HepG2 (cell line): Measurements from ENCODE around the gene OAT. TPM values are rescaled to one million over a fixed set of nuclear protein-coding genes. Genes with fewer than 3 reads are reported as not detected.

Experiments used
- ADNP ChIP-seq: sonication (generic); formaldehyde crosslinking; IDR thresholded peaks from 2 replicates; pipeline ENCODE4 v1.4.0; 2020; ENCODE audit warnings: missing genetic modification reagents
- AHR ChIP-seq: IDR thresholded peaks from 2 replicates; pipeline ENCODE4 v1.6.1; 2018; ENCODE audit warnings: missing genetic modification reagents, missing compliant biosample characterization
- CBX5 ChIP-seq: sonication (generic); formaldehyde crosslinking; IDR thresholded peaks from 2 replicates; pipeline ENCODE4 v1.4.0; 2020; ENCODE audit warnings: missing genetic modification reagents, borderline replicate concordance
- EHMT2 ChIP-seq: fragments of 200-600 bp; sonication (generic); IDR thresholded peaks from 2 replicates; pipeline ENCODE4 v1.7.0; 2017; ENCODE audit warnings: antibody characterized with exemption, low read depth, low read length, borderline replicate concordance
- ELF1 ChIP-seq: sonication (generic); formaldehyde crosslinking; IDR thresholded peaks from 2 replicates; pipeline ENCODE4 v1.4.0; 2020; ENCODE audit warnings: missing genetic modification reagents
- GATA4 ChIP-seq: sonication (generic); IDR thresholded peaks from 2 replicates; pipeline ENCODE4 v1.6.1; 2016; ENCODE audit warnings: antibody characterized with exemption, low read depth, borderline replicate concordance
- KLF15 ChIP-seq: sonication (generic); formaldehyde crosslinking; IDR thresholded peaks from 2 replicates; pipeline ENCODE4 v1.8.1; 2023; ENCODE audit warnings: borderline replicate concordance, mild to moderate bottlenecking, inconsistent platforms, missing genetic modification reagents, mixed read lengths
- MTERF4 ChIP-seq: sonication (generic); formaldehyde crosslinking; IDR thresholded peaks from 2 replicates; pipeline ENCODE4 v1.8.0; 2023; ENCODE audit warnings: mild to moderate bottlenecking, missing genetic modification reagents
- PHF21A ChIP-seq: sonication (generic); formaldehyde crosslinking; IDR thresholded peaks from 2 replicates; pipeline ENCODE4 v1.5.0; 2020; ENCODE audit warnings: mild to moderate bottlenecking, missing genetic modification reagents
- SNAI1 ChIP-seq: sonication (generic); formaldehyde crosslinking; IDR thresholded peaks from 2 replicates; pipeline ENCODE4 v1.5.0; 2020; ENCODE audit warnings: mild to moderate bottlenecking, missing genetic modification reagents, borderline replicate concordance
- SOX6 ChIP-seq, 2 experiments: fragments of 450-650 bp in 1 of 2; sonication (generic) in 1 of 2; formaldehyde crosslinking in 1 of 2; IDR thresholded peaks; 2 replicates each; pipeline versions ENCODE4 v1.4.0 to v1.6.1; 2017 to 2020; ENCODE audit warnings: antibody characterized with exemption in 1 of 2, mild to moderate bottlenecking in 1 of 2, missing genetic modification reagents in 1 of 2
- SRY ChIP-seq: sonication (generic); formaldehyde crosslinking; IDR thresholded peaks from 2 replicates; pipeline ENCODE4 v1.8.0; 2022; ENCODE audit warnings: mild to moderate bottlenecking, missing genetic modification reagents
- SSRP1 ChIP-seq: IDR thresholded peaks from 2 replicates; pipeline ENCODE4 v1.6.1; 2016; ENCODE audit warnings: control low read depth
- TRIM24 ChIP-seq: sonication (generic); formaldehyde crosslinking; IDR thresholded peaks from 2 replicates; pipeline ENCODE4 v1.8.0; 2022; ENCODE audit warnings: mild to moderate bottlenecking, missing genetic modification reagents
- ZBTB37 ChIP-seq: sonication (generic); formaldehyde crosslinking; IDR thresholded peaks from 2 replicates; pipeline ENCODE4 v1.4.0; 2020; ENCODE audit warnings: mild to moderate bottlenecking, missing genetic modification reagents
- ZBTB38 ChIP-seq: sonication (generic); formaldehyde crosslinking; IDR thresholded peaks from 2 replicates; pipeline ENCODE4 v1.5.1; 2020; ENCODE audit warnings: mild to moderate bottlenecking, missing genetic modification reagents
- ZKSCAN1 ChIP-seq: fragments of 150-350 bp; IDR thresholded peaks from 2 replicates; pipeline ENCODE4 v1.6.1; 2014; ENCODE audit warnings: low read length
- ZNF10 ChIP-seq: sonication (generic); formaldehyde crosslinking; IDR thresholded peaks from 2 replicates; pipeline ENCODE4 v1.4.0; 2020; ENCODE audit warnings: mild to moderate bottlenecking, low read depth, missing genetic modification reagents, borderline replicate concordance
- ZNF24 ChIP-seq: fragments of 450-650 bp; IDR thresholded peaks from 2 replicates; pipeline ENCODE4 v1.6.1; 2017; ENCODE audit warnings: antibody characterized with exemption, mild to moderate bottlenecking
- ZNF547 ChIP-seq: sonication (generic); formaldehyde crosslinking; IDR thresholded peaks from 2 replicates; pipeline ENCODE4 v1.5.1; 2020; ENCODE audit warnings: mild to moderate bottlenecking, missing genetic modification reagents
- ZNF567 ChIP-seq: sonication (generic); formaldehyde crosslinking; IDR thresholded peaks from 2 replicates; pipeline ENCODE4 v1.8.1; 2023; ENCODE audit warnings: mild to moderate bottlenecking, missing genetic modification reagents, borderline replicate concordance
- ZNF570 ChIP-seq: sonication (generic); formaldehyde crosslinking; IDR thresholded peaks from 2 replicates; pipeline ENCODE4 v1.4.0; 2020; ENCODE audit warnings: mild to moderate bottlenecking, missing genetic modification reagents, borderline replicate concordance
- ZNF619 ChIP-seq: sonication (generic); formaldehyde crosslinking; IDR thresholded peaks from 2 replicates; pipeline ENCODE4 v1.4.0; 2020; ENCODE audit warnings: mild to moderate bottlenecking, missing genetic modification reagents
- ZNF670 ChIP-seq: sonication (generic); formaldehyde crosslinking; IDR thresholded peaks from 2 replicates; pipeline ENCODE4 v1.8.0; 2022; ENCODE audit warnings: mild to moderate bottlenecking, missing genetic modification reagents, borderline replicate concordance
- ZNF816 ChIP-seq: sonication (generic); formaldehyde crosslinking; IDR thresholded peaks from 2 replicates; pipeline ENCODE4 v1.8.0; 2022; ENCODE audit warnings: missing genetic modification reagents, mild to moderate bottlenecking, borderline replicate concordance
- polyA plus RNA-seq, 8 experiments: library from polyadenylated mRNA; depleted of rRNA in 3 of 8; stranded (reverse) in 7 of 8; unstranded in 1 of 8; fragments of >200 nt; fragmentation: Illumina TruSeq in 4 of 8; extraction: Trizol in 4 of 8; gene quantifications; 2 replicates each; pipeline versions ENCODE4 v1.2.1 to v1.2.3, GENCODE V29; 2011 to 2016; ENCODE audit warnings: low read depth in 4 of 8, missing spikeins in 1 of 8, mixed read lengths in 1 of 8; ENCODE audit not compliant: insufficient read depth in 1 of 8
- total RNA-seq, 5 experiments: library from RNA; depleted of rRNA; stranded (reverse); fragments of >200 nt; fragmentation: Illumina TruSeq; extraction: Trizol; gene quantifications; 2 replicates each; pipeline ENCODE4 v1.2.3, GENCODE V29; 2016; ENCODE audit warnings: low read depth in 1 of 5
- TF ChIP-seq, protein P1 (sequence below): IDR thresholded peaks from 2 replicates; pipeline ENCODE4 v1.6.1; 2016; ENCODE audit warnings: low read depth
- TF ChIP-seq, protein P2 (sequence below): IDR thresholded peaks from 2 replicates; pipeline ENCODE4 v1.6.1; 2016

OAT gene
- total and polyA plus RNA-seq, 2 of the 13 experiments (the other 11 are each of a cell fraction or from before 2014, with no cell fraction given) = 87.8 to 96.7 TPM

DNA sequence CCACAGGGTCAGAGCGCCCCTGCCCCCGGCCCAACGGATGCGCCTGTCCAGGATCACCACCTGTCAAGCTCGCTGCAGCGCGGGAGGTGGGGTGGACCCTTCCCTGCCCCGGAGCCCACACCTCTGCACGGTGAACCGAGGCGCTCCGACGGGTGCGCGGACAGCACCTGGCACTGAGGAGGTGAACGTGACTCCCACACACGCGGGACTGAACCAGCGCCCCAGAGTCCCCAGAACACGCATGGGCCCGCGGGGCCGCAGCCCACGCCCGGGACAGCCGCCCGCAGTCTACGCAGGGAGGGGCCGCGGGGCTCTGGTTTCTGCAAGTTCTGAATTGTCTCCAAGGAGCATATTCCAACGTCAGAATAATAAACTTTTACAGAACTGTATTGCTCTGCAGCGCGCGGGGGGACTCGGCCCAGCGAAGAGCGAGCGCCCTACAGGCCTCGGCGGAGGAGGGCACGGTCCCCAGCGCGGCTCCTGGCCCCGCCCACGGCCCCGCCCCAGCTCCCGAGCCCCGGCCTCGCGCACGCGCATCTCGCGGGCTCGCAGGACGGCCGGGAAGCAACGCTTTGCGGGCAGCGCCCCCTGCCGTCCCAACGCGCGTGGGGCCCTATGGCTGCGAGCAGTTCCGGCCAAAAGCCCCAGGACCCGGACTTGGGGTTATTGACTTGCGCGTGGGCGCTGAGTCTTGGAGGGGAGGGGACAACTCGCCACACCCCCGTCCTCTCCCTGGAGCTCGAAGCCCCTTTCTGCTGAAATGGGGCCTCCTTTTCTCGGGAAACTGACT lies 29.7 kb downstream of the OAT start (continued):
- TF ChIP-seq, protein P1, sequence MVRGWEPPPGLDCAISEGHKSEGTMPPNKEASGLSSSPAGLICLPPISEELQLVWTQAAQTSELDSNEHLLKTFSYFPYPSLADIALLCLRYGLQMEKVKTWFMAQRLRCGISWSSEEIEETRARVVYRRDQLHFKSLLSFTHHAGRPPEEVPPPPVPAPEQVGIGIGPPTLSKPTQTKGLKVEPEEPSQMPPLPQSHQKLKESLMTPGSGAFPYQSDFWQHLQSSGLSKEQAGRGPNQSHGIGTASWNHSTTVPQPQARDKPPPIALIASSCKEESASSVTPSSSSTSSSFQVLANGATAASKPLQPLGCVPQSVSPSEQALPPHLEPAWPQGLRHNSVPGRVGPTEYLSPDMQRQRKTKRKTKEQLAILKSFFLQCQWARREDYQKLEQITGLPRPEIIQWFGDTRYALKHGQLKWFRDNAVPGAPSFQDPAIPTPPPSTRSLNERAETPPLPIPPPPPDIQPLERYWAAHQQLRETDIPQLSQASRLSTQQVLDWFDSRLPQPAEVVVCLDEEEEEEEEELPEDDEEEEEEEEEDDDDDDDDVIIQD (CRISPR knock-in tag) = no peak
- TF ChIP-seq TRIM24 (CRISPR knock-in tag) (no peak), GATA4 (no peak), ZNF24 (no peak), SOX6 (IDR thresholded peaks at IDR 0.05) (no peak), SOX6 (CRISPR knock-in tag; IDR thresholded peaks at IDR 0.05) (peak; percentile 19; the same call in 1 of the 2 replicates), ZNF10 (CRISPR knock-in tag) (no peak), ADNP (no peak), ELF1 (CRISPR knock-in tag) (0 out of 2 replicates have a peak, but pooled peaks have one; percentile 11), EHMT2 (no peak), ZBTB38 (no peak), ZNF670 (CRISPR knock-in tag) (no peak), CBX5 (no peak), ZNF567 (CRISPR knock-in tag) (0 out of 2 replicates have a peak, but pooled peaks have one; percentile 31), ZNF547 (0 out of 2 replicates have a peak, but pooled peaks have one; percentile 18), ZKSCAN1 (no peak), SRY (no peak), ZNF570 (CRISPR knock-in tag) (no peak), MTERF4 (no peak), SSRP1 (no peak), KLF15 (CRISPR knock-in tag) (no peak), ZNF816 (CRISPR knock-in tag) (no peak), AHR (CRISPR knock-in tag) (no peak), ZNF619 (CRISPR knock-in tag) (0 out of 2 replicates have a peak, but pooled peaks have one; percentile 53), SNAI1 (CRISPR knock-in tag) (no peak), PHF21A (CRISPR knock-in tag) (no peak), ZBTB37 (CRISPR knock-in tag) (no peak)
- TF ChIP-seq, protein P2, sequence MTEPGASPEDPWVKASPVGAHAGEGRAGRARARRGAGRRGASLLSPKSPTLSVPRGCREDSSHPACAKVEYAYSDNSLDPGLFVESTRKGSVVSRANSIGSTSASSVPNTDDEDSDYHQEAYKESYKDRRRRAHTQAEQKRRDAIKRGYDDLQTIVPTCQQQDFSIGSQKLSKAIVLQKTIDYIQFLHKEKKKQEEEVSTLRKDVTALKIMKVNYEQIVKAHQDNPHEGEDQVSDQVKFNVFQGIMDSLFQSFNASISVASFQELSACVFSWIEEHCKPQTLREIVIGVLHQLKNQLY (CRISPR knock-in tag) = no peak
